HG03196 (cell line): ENCODE data around the gene HEYL.
"Not testable (repeated sequence)": the region's sequence is repeated elsewhere in the genome, so short reads cannot be mapped to it uniquely, and the experiment has no call there.

Source experiments
- ATAC-seq: cut with Tn5 transposase; IDR thresholded peaks from one replicate; pipeline ENCODE4 v1.9.1; 2021; ENCODE audit not compliant: unreplicated experiment

The HEYL gene

GRCh38 chr1:39613250-39613649 is 26.2 kb downstream of the HEYL start:
- ATAC-seq, result no peak

GRCh38 chr1:39609618-39610331 is 29.7 kb downstream of the HEYL start:
- ATAC-seq, result no peak

- no peak for ATAC-seq
Observed at GRCh38 chr1:39608921-39609320, 30.5 kb downstream of the HEYL start.

- ATAC-seq, result not testable (repeated sequence)
Observed at GRCh38 chr1:39603677-39604076, 35.8 kb downstream of the HEYL start.

- not testable (repeated sequence) for ATAC-seq
Observed at GRCh38 chr1:39601667-39602255, 37.7 kb downstream of the HEYL start.

GRCh38 chr1:39596163-39596562 is 43.3 kb downstream of the HEYL start:
- no peak for ATAC-seq

GRCh38 chr1:39593386-39593785 is 46.1 kb downstream of the HEYL start:
- ATAC-seq, result no peak

- ATAC-seq, result no peak
Observed at GRCh38 chr1:39592069-39592468, 47.4 kb downstream of the HEYL start.

GRCh38 chr1:39590546-39590945 is 48.9 kb downstream of the HEYL start:
- ATAC-seq, result no peak

- no peak for ATAC-seq
Observed at GRCh38 chr1:39585933-39586332, 53.5 kb downstream of the HEYL start.

- ATAC-seq, result peak; percentile 46
Observed at GRCh38 chr1:39576016-39576657, 63.3 kb downstream of the HEYL start.

GRCh38 chr1:39575191-39576015 is 64.0 kb downstream of the HEYL start:
- no peak for ATAC-seq

GRCh38 chr1:39574646-39575045 is 64.8 kb downstream of the HEYL start:
- ATAC-seq, result no peak
